B cell (primary cell): Measurements from ENCODE around the gene CNGB1. TPM values are rescaled to one million over a fixed set of nuclear protein-coding genes. Genes with fewer than 3 reads are reported as not detected.

Experiments
- ATAC-seq: fragments of 200-7000 bp; cut with Tn5 transposase; one replicate; pipeline ENCODE4 v1.10.0; 2021; ENCODE audit warnings: low read depth, mild to moderate bottlenecking, moderate number of reproducible peaks, moderate library complexity
- CTCF ChIA-PET: fragments of 350-600 bp; sonication (Branson Sonifier 250); formaldehyde crosslinking; loops from one replicate; lab custom pipeline; 2021; ENCODE audit warnings: antibody characterized with exemption, inconsistent platforms; lab: Charles Lee
- POLR2A ChIA-PET: fragments of 350-600 bp; sonication (Branson Sonifier 250); formaldehyde crosslinking; loops from one replicate; lab custom pipeline; 2021; ENCODE audit warnings: antibody characterized with exemption; lab: Charles Lee
- DNase-seq: peaks from one replicate; pipeline ENCODE4 v3.0.0; 2013
- H2AFZ ChIP-seq: 2 replicates; pipeline ENCODE4 v1.6.1; 2012; ENCODE audit warnings: mild to moderate bottlenecking, low read depth, low read length; ENCODE audit not compliant: insufficient read depth, poor library complexity, severe bottlenecking
- H3K27ac ChIP-seq, 2 donors: 1 replicate in 1 of 2; 2 replicates in 1 of 2; pipeline ENCODE4 v1.5.1; 2012 to 2013; ENCODE audit warnings: low read length in 2 of 2, mild to moderate bottlenecking in 2 of 2, moderate library complexity in 1 of 2
- H3K27me3 ChIP-seq, 4 experiments: fragments of 200-600 bp in 1 of 4; sonication (generic) in 1 of 4; replicated peaks in 1 of 4; 1 replicate in 2 of 4; 2 replicates in 2 of 4; pipeline versions ENCODE4 v1.6.1 to v1.7.0; 2013 to 2016; ENCODE audit warnings: low read length in 3 of 4, mild to moderate bottlenecking in 2 of 4, mixed read lengths in 1 of 4, moderate library complexity in 1 of 4; ENCODE audit not compliant: insufficient read depth in 4 of 4, control insufficient read depth in 3 of 4; ENCODE audit errors: control extremely low read depth in 1 of 4
- H3K36me3 ChIP-seq, 2 experiments: replicated peaks in 1 of 2; 1 replicate in 1 of 2; 2 replicates in 1 of 2; pipeline versions ENCODE4 v1.6.1 to v1.7.1; 2013; ENCODE audit warnings: low read length in 1 of 2; ENCODE audit not compliant: insufficient read depth in 2 of 2, control insufficient read depth in 1 of 2; ENCODE audit errors: control extremely low read depth in 1 of 2, extremely low read depth in 1 of 2
- H3K4me1 ChIP-seq, 2 donors: fragments of 200-600 bp in 1 of 2; sonication (generic) in 1 of 2; 1 replicate in 1 of 2; 2 replicates in 1 of 2; pipeline versions ENCODE4 v1.5.1 to v1.6.1; 2013 to 2017; ENCODE audit warnings: low read length in 2 of 2; ENCODE audit not compliant: control insufficient read depth in 2 of 2, insufficient read depth in 2 of 2
- H3K4me2 ChIP-seq: replicated peaks from 2 replicates; pipeline ENCODE3; 2012; ENCODE audit warnings: mild to moderate bottlenecking, low read depth, low read length; ENCODE audit not compliant: poor library complexity, severe bottlenecking
- H3K4me3 ChIP-seq, 5 experiments: fragments of 200-600 bp in 1 of 5; sonication (generic) in 1 of 5; 1 replicate in 3 of 5; 2 replicates in 2 of 5; pipeline versions ENCODE4 v1.5.1 to v1.7.0; 2011 to 2016; ENCODE audit warnings: low read length in 4 of 5, mild to moderate bottlenecking in 4 of 5, low read depth in 2 of 5, control low read depth in 1 of 5, moderate library complexity in 1 of 5; ENCODE audit not compliant: insufficient read depth in 1 of 5; ENCODE audit errors: control extremely low read depth in 1 of 5, extremely low read depth in 1 of 5
- H3K79me2 ChIP-seq: fragments of 200-600 bp; sonication (generic); one replicate; pipeline ENCODE4 v1.6.0; 2016; ENCODE audit warnings: low read length; ENCODE audit not compliant: control insufficient read depth, insufficient read depth
- H3K9ac ChIP-seq: fragments of 200-600 bp; sonication (generic); 2 replicates; pipeline ENCODE4 v1.6.1; 2017; ENCODE audit warnings: mild to moderate bottlenecking, low read length, moderate library complexity
- H3K9me3 ChIP-seq, 3 donors: one replicate each; pipeline versions ENCODE4 v1.6.1 to v1.7.1; 2013; ENCODE audit warnings: low read length in 2 of 3; ENCODE audit not compliant: control insufficient read depth in 2 of 3, insufficient read depth in 1 of 3; ENCODE audit errors: control extremely low read depth in 1 of 3
- H4K20me1 ChIP-seq: 2 replicates; pipeline ENCODE4 v1.6.0; 2012; ENCODE audit warnings: mild to moderate bottlenecking, low read length; ENCODE audit not compliant: insufficient read depth, control insufficient read depth, poor library complexity, severe bottlenecking
- H3K27ac Mint-ChIP-seq: one replicate; pipeline ENCODE4 v1.8.0; 2021; ENCODE audit warnings: mixed read lengths
- H3K27me3 Mint-ChIP-seq: one replicate; pipeline ENCODE4 v1.8.0; 2021; ENCODE audit warnings: mixed read lengths
- H3K4me1 Mint-ChIP-seq: one replicate; pipeline ENCODE4 v1.8.0; 2021; ENCODE audit warnings: mixed read lengths
- H3K4me3 Mint-ChIP-seq: one replicate; pipeline ENCODE4 v1.8.0; 2021; ENCODE audit warnings: mixed read lengths
- H3K9me3 Mint-ChIP-seq: one replicate; pipeline ENCODE4 v1.8.0; 2022; ENCODE audit warnings: mixed read lengths; ENCODE audit not compliant: insufficient read depth
- EZH2 ChIP-seq: IDR thresholded peaks from 2 replicates; pipeline ENCODE4 v1.6.1; 2012; ENCODE audit warnings: borderline replicate concordance, low read depth, mild to moderate bottlenecking, moderate library complexity, low read length; ENCODE audit not compliant: insufficient read depth, poor library complexity, severe bottlenecking
- WGBS: methylation state at CpG from one replicate; pipeline ENCODE4 v1.1.5; 2013; ENCODE audit warnings: missing lambda C conversion rate; ENCODE audit not compliant: insufficient coverage; 5-methylcytosine and 5-hydroxymethylcytosine counted together
- intact Hi-C: fragments of 100-400 bp; cut with micrococcal nuclease; formaldehyde crosslinking; loops from one replicate; pipeline ENCODE4 v1.10.0; 2022
- polyA plus RNA-seq: library from polyadenylated mRNA; depleted of rRNA; stranded (reverse); fragments of >200 nt; gene quantifications from 2 replicates; pipeline ENCODE4 v1.2.3, GENCODE V29; 2012
- total RNA-seq, 2 donors: library from RNA; stranded (reverse); fragments of 120-200 nt in 1 of 2; gene quantifications; 1 replicate in 1 of 2; 2 replicates in 1 of 2; pipeline versions ENCODE4 v1.2.3 to v1.2.4, GENCODE V29; 2013 to 2022
- TF ChIP-seq, protein P1 (sequence below): fragments of 200-600 bp; IDR thresholded peaks from one replicate; pipeline ENCODE4 v1.8.0; 2022; ENCODE audit warnings: antibody characterized with exemption, mild to moderate bottlenecking

Gene CNGB1
- total and polyA plus RNA-seq, 2 donors (not counting 1 experiment from before 2014, with no cell fraction given): not detected

- intact Hi-C loops: no loop called here
- no peaks in the 10 kb centered on the region for H3K4me1 Mint-ChIP-seq
- H3K27ac Mint-ChIP-seq: no peak overlapping the region
Observed at GRCh38 chr16:57967916-57968315, 3.0 kb downstream of the CNGB1 start.

DNA sequence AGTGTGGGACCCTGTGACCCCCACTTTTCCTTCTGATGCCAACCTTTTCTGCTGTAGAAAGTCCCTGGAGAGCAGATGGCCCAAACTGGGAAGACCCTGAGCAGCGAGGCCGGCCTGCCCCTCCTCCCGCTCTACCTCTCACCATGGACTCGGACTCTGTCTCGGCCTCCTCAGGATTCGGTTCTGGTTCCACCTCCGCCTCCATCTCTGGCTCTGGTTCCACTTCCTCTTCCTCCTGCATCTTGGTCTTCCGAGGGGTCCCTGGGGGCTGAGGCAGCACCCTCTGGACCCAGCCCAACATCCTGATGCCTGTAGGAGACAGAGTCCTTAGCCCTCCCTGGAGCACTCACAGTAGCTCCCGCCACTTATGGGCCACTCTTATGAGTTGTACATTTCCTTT, 3.9 kb downstream of the CNGB1 start:
- Histone ChIP-seq H4K20me1 (no peaks in the 10 kb centered on the region), H3K27me3 (peaks cover 0 to 2% (median 0%) of the 10 kb centered on the region in 4 experiments), H3K27ac (no peak overlapping the region), H2AFZ (no peak overlapping the region), H3K36me3 (no peaks in the 10 kb centered on the region), H3K9me3 (peaks cover 0 to 15% (median 0%) of the 10 kb centered on the region in 3 donors), H3K79me2 (no peaks in the 10 kb centered on the region), H3K9ac (no peak overlapping the region), H3K4me3 (no peak overlapping the region), H3K4me2 (no peak overlapping the region), H3K4me1 (no peaks in the 10 kb centered on the region)
- DNase-seq (no peak), ATAC-seq (no peak)
- WGBS: 85% methylated on average over 9 of the region's 9 CpGs
- no peak overlapping the region for H3K27ac Mint-ChIP-seq
- no peaks in the 10 kb centered on the region for H3K4me1 Mint-ChIP-seq
- intact Hi-C loops: no loop called here
- H3K9me3 Mint-ChIP-seq: no peaks in the 10 kb centered on the region
- ChIA-PET CTCF (no interaction called here), POLR2A (no interaction called here)
- no peak overlapping the region for H3K4me3 Mint-ChIP-seq
- H3K27me3 Mint-ChIP-seq: peaks cover 12% of the 10 kb centered on the region
- TF ChIP-seq, protein P1, sequence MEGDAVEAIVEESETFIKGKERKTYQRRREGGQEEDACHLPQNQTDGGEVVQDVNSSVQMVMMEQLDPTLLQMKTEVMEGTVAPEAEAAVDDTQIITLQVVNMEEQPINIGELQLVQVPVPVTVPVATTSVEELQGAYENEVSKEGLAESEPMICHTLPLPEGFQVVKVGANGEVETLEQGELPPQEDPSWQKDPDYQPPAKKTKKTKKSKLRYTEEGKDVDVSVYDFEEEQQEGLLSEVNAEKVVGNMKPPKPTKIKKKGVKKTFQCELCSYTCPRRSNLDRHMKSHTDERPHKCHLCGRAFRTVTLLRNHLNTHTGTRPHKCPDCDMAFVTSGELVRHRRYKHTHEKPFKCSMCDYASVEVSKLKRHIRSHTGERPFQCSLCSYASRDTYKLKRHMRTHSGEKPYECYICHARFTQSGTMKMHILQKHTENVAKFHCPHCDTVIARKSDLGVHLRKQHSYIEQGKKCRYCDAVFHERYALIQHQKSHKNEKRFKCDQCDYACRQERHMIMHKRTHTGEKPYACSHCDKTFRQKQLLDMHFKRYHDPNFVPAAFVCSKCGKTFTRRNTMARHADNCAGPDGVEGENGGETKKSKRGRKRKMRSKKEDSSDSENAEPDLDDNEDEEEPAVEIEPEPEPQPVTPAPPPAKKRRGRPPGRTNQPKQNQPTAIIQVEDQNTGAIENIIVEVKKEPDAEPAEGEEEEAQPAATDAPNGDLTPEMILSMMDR: no peak
- no peak for TF ChIP-seq EZH2

More at GRCh38 chr16:57967916-57968315, 3.0 kb downstream of the CNGB1 start:
- Histone ChIP-seq H3K36me3 (no peaks in the 10 kb centered on the region), H3K4me1 (no peaks in the 10 kb centered on the region), H3K9me3 (peaks cover 0 to 14% (median 0%) of the 10 kb centered on the region in 3 donors), H3K27me3 (peaks cover 0 to 2% (median 0%) of the 10 kb centered on the region in 4 experiments), H3K27ac (no peak overlapping the region), H3K4me3 (no peak overlapping the region), H2AFZ (no peak overlapping the region), H3K9ac (no peak overlapping the region), H3K79me2 (no peaks in the 10 kb centered on the region), H4K20me1 (no peaks in the 10 kb centered on the region), H3K4me2 (no peak overlapping the region)
- DNase-seq (no peak), ATAC-seq (no peak)
- H3K9me3 Mint-ChIP-seq: no peaks in the 10 kb centered on the region
- ChIA-PET CTCF (interaction anchor here (1.1 kb wide), 1 partner anchor 56 kb away, joined by 3 read pairs; no protein-coding TSS in a partner anchor), POLR2A (no interaction called here)
- no peak overlapping the region for H3K4me3 Mint-ChIP-seq
- peaks cover 18% of the 10 kb centered on the region for H3K27me3 Mint-ChIP-seq
- TF ChIP-seq EZH2: no peak
- TF ChIP-seq, protein P1: no peak
